HG02840 (cell line): Measurements from ENCODE around the gene AP5Z1.

ENCODE experiments used
- ATAC-seq: cut with Tn5 transposase; IDR thresholded peaks from one replicate; pipeline ENCODE4 v1.9.1; 2021; ENCODE audit warnings: mild to moderate bottlenecking, moderate library complexity, moderate number of reproducible peaks; ENCODE audit not compliant: unreplicated experiment, low FRiP score

Gene AP5Z1

GRCh38 chr7:4817178-4817901 is 41.9 kb downstream of the AP5Z1 start:
- no peak for ATAC-seq

GRCh38 chr7:4818000-4818794 is 42.8 kb downstream of the AP5Z1 start:
- ATAC-seq = no peak

GRCh38 chr7:4819560-4820404 is 44.4 kb downstream of the AP5Z1 start:
- ATAC-seq = no peak

DNA sequence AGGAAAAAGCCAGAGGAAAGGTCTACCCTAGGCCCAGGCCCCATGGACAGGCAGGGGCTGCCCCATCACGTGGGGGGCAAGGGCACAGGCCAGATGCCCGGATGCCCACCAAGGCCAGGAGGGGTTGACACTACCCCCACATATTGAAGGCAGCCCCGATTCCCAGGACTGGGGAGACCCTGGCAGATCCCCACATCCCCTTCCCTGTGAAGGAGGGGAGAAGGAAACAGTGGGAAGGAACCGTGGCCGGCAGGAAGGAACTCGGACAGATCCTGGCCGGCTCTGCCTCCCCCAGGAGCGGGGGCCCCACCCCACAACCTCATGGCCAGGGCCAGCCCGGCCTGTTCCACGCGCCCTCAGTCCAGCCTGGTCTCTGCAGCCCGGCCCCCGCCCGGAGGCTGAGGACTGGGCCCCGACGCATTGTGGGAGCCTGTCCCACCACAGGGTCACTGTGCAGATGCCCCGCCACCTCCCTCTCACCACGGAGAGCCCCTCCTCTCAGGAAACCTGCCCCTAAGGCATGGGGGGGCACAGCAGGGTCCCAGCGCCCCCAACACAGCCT is 45.1 kb downstream of the AP5Z1 start:
- ATAC-seq = no peak

GRCh38 chr7:4820967-4821471 is 45.6 kb downstream of the AP5Z1 start:
- ATAC-seq = no peak

DNA sequence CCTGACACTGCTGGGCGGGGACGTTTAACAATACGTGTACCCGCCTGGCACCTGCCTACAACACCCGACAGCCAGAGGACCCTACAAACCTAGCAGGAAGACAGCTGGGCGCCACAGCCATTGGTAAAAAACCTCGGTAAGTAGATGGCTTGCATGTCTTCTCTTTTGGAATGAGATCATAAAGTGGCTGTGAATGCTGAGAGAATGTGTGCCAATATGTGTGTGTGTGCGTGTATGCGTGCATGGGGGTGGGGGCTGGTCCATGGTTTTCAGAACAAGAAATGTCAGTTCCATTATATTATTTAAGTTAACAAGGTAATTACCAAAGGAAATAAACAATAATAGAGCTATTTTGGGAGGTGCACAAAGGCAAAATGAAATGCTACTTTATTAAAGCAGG is 47.3 kb downstream of the AP5Z1 start:
- no peak for ATAC-seq

DNA sequence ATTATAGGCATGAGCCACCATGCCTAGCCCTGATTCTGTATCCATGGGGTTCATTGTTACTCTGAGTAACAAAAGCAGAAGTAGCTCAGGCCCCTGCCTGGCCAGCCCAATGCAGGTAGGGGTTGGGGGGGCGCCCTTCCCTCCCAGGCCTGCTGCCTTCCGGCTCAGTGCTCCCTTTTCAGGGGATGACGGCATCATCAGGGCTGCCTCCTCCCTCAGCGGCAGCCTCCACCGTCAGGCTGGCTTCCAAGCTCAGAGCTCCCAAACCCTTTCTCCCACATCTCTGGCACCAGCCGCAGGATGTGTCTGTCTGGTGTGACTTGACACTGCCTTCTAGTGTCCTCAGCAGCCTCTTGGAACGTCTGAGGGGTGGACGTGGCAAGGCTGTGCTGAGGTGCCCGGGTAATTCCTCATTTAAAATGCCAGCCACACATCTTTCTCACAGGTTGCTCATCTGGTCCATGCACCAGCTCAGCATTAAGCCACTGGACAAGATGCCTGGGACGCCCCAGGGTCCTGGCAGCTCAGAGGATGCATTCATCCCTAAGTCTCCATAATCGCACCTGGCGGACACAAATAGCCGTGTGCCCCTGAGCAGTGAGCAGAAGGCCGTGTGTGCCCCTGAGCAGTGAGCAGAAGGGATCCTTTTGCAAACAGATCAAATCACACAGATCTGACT is 48.2 kb downstream of the AP5Z1 start:
- ATAC-seq = no peak

DNA sequence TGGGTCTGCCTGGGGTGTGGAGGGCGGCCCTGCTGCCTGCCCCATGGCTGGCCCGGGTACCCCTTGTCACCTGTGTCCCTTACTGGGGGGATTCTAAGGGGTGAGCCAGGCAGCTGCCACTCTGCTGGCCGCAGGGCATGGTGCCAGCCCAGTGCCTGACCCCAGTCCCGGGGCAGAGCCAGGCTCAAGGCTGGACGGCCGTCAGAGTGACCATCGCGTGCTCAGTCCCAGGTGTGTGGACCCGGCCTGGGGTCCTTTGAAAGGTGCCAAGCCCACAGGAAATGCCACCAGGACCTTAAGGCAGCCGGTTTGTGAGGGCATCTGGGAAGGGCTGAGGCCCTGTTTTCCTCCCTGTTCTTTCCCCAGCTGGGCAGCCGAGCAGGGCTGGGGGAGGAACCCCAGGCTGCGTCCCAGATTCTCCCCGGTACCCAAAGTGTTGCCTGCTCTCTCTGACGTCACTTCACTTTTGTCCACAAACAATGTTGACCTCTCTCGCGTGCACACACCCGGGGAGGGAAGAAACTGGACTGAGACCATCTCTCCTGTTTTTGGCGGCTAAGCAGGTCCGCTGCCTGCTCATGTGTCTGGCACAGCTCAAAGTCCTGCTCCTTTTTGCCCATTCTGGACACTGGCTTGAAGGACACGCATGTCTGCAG is 48.8 kb downstream of the AP5Z1 start:
- no peak for ATAC-seq

GRCh38 chr7:4825081-4825480 is 49.7 kb downstream of the AP5Z1 start:
- no peak for ATAC-seq

GRCh38 chr7:4828720-4829383 is 53.4 kb downstream of the AP5Z1 start:
- ATAC-seq = no peak

DNA sequence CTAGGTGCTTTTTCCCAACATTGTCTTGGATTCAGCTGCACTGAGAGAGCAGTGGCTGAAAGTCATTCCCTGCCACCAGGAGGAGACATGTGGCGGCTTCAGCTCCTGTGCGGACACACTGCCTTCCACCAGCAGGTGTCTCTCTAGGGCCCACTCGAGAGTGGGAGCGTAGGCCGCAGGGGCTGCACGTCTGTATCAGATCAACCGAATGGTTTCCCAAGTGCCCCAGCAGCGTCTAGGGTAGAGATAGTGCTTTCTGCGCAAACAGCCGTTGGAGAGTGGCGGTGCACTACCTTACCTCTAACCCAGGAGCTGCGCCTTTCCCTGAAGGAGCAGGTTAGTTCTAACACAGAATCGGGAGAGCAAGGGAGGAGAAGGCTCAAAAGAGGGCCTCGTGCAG is 54.8 kb downstream of the AP5Z1 start:
- no peak for ATAC-seq

GRCh38 chr7:4831723-4832495 is 56.5 kb downstream of the AP5Z1 start:
- no peak for ATAC-seq

DNA sequence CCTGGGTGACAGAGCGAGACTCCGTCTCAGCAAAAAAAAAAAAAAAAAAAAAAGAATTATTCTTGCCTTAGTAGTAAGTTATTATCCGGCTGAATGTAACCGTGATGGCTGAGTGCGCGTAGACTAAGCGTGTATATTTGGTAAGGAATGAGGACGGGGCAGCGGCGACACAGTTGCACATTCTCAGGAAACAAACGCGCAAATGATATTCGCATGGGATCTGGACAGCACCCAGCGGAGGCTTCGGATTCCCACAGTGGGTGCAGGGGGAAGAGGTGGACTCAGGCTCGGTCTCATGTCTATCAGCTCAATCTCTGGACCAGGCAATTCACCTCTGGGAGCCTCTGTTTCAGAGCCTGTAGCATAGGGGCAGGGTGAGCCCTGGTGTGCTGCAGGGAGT is 57.3 kb downstream of the AP5Z1 start:
- ATAC-seq = no peak

DNA sequence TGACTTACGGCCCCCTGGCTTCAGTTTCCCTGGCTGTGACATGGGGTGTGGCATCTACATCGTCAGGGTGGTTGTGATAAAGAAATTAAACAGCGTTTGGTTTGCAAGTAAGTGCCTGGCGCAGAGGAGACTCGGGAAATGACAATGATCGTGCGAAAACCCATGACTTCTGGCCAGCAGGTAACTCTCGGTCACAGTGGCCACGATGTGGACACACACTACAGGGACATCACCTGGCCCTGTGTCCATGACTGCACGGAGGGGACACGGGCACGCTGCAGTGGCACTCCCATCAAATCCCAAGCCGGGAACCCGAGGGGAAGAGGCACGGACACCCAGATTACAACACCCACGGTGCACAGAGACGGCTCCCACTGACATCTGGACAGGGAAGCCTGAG is 57.8 kb downstream of the AP5Z1 start:
- ATAC-seq = no peak

GRCh38 chr7:4833691-4834600 is 58.5 kb downstream of the AP5Z1 start:
- no peak for ATAC-seq

- ATAC-seq = no peak
Measured at GRCh38 chr7:4834601-4835397, 59.4 kb downstream of the AP5Z1 start.
